GM12891 (cell line): ENCODE results near the gene SPOCK1.

Source experiments
- PAX5 ChIP-seq: IDR thresholded peaks from 2 replicates; pipeline ENCODE4 v1.6.1; 2011; ENCODE audit warnings: low read length, moderate library complexity, mild to moderate bottlenecking; ENCODE audit not compliant: insufficient read depth, severe bottlenecking
- POLR2A ChIP-seq: IDR thresholded peaks from 2 replicates; pipeline ENCODE4 v1.6.1; 2011; ENCODE audit warnings: low read depth, low read length, control low read depth
- POLR2AphosphoS5 ChIP-seq: IDR thresholded peaks from 2 replicates; pipeline ENCODE4 v1.6.1; 2011; ENCODE audit warnings: low read depth, low read length, control low read depth
- TAF1 ChIP-seq: IDR thresholded peaks from 2 replicates; pipeline ENCODE4 v1.6.1; 2011; ENCODE audit warnings: low read depth, low read length, control low read depth

GRCh38 chr5:137409736-137410135, 89.4 kb downstream of the SPOCK1 start:
- TF ChIP-seq POLR2A (no peak), POLR2AphosphoS5 (no peak), TAF1 (no peak), PAX5 (no peak)
